Stimulated activated CD4-positive, alpha-beta T cell treated with anti-CD3 and anti-CD28 coated beads, Interleukin-12 subunit alpha, Interleukin-12 subunit beta, amount 100 ng/mL, for 48 hours (primary cell): ENCODE measurements around the gene SPEN.
"Not testable (repeated sequence)": the region's sequence is repeated elsewhere in the genome, so short reads cannot be mapped to it uniquely, and the experiment has no call there.

ENCODE experiments used
- DNase-seq, 3 donors: peaks; one replicate each; pipeline ENCODE4 v3.0.0-alpha.2; 2020; ENCODE audit warnings: low read depth in 2 of 3, low spot score in 1 of 3

Gene SPEN

DNA sequence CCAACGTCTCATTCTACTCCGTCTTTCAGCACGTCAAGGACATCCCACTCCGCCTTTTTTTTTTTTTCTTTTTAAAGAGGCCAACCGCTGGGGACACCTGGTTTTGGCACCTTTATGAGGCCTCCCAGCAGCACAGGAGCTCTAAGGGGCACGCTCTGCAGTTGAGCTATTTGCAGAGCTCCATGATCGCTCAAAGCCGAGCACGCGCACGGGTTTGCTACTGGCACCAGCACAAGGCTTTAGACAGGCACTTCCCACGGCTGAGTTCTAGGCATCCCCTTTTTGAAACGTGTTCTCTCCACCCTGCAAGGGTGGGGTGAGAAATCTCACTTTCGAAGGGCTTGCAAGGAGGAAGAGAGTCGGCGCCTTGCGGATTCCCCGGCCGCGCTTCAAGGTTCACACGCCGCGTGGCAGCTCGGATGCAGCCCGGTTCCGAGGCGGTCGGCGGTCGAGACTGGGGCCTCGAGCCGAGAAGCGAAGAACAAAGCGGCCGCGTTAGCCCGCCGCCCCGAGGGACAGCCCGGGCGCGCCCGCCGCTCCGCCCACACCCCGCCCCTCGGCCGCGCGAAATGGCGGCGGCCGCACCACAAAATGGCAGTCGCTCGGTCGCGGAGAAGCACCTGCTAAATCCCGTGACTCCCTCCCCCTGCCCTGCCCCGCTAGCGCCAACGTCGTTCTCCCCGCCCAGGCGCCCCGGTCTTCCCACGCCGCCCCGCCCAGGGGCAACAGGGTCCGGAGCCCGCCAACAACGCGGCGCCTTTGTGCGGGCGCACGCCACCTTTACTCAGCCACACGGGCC is 12.9 kb upstream of the SPEN start:
- peak; percentile 81 to 88 (median 86) for DNase-seq

DNA sequence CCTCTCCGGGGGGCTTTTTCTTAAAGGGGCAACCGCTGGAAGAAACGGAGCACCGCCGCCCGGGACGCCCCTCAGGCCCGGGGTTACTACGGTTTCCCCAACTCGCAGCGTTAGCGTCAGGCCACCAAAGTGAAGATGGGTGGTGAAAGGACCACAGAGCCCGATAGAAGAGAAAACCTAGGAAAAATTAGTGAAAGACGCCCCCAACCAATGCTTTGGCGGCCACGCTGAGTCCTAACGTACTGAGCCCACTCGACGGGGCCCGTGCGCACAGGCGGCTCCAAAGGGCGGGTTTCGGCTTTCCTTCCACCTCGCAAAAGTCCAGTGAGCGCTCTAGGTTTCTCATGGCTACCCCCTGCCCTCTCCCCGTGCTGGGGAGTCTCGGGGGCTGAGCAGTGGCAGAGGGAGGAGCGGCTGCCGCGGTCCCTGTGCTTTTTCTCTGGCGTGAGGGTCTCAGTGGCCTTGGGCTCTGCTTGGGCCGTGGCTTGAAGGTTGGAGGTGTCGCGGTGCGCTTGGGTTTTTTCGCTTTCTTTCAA is 12.2 kb upstream of the SPEN start:
- peak in 2 of 3 donors; percentile 23 to 25 for DNase-seq

DNA sequence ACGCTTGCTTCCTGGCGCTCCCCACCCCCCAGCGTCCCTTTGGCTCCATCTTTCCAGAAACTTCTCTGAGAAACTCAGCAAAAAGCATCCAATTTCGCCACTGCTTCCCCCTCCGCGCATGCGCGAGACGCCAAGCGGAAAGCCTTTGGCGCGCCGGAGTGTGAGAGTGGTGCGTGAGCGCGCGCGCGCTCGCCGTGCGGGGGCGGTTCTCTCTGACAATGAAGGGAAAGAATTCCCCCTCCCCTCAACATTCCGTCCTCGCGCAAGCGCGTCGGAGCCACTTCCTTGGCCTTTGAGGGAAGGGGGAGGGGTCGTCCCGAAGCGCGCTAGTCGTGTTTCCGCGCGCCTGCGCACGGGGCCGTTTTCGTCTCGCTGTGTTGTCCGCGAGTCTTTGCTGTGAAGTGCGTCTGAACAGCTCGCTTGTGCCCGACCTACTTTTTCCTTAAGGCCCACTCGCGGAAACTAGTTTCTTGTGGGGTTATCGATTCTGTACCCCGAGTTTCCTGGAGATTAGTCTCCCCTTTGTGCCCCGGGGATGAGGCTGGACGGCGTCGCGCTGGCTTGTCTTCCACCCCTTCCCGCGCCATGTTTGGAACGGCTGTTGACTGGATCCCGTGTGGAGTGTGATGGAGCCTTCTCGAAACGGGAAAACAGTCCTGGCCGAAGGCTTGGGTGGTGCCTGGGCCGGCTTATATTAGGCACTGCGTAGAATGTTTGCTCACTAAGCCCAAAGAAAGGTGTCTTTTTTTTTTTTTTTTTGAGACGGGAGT is 11.6 kb upstream of the SPEN start:
- DNase-seq: peak; percentile 98 to 100 (median 98)

DNA sequence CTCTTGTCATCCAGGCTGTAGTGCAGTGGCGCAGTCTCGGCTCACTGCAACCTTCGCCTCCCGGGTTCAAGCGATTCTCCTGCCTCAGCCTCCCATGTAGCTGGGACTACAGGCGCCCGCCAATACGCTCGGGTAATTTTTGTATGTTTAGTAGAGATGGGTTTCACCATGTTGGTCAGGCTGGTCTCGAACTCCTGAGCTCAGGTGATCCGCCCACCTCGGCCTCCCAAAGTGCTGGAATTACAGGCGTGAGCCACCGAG is 11.1 kb upstream of the SPEN start:
- not testable (repeated sequence) for DNase-seq

DNA sequence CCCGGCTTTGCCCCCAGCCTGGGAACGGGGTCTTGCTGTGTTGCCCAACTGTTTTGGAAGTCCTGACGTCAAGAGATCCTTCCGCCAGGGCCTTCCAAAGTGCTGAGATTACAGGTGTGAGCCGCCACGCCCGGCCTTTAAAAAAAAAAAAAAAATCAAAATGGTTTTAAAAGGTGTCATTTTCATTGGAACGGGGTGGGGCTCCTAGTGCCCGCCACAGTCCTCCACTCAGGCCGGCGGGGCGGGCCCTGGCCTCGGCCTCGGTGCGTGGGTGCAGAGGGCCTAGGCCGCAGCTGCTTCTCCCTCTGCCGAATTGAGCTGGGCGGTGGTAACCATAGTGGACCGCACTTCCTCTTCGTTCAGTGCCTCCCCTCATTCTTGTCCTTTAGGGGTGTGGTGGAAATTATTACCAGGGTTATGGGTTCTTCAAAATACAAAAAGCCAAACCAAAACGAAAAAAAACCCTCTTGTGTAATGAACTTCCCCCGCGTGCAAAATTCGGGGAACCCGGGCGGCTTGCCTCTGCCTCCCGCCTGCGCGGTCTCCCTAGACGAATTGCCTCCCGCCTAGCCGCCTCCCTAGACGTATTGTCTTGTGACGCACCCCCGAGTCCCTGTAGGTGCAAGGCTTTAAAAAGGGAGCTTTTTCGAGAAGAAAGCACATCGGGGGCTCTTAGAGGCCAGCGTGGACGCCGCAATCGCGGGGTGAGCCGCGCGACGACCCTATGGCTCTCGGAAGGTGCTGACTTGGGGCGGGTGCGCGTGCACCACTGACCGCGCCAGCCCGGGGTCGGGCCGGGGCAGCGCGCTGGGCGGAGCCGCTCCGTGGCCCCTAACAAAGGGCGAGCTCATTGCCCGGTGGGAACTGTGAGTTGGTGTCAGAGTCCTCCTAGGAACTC is 10.5 kb upstream of the SPEN start:
- DNase-seq: peak; percentile 26 to 41 (median 29)

DNA sequence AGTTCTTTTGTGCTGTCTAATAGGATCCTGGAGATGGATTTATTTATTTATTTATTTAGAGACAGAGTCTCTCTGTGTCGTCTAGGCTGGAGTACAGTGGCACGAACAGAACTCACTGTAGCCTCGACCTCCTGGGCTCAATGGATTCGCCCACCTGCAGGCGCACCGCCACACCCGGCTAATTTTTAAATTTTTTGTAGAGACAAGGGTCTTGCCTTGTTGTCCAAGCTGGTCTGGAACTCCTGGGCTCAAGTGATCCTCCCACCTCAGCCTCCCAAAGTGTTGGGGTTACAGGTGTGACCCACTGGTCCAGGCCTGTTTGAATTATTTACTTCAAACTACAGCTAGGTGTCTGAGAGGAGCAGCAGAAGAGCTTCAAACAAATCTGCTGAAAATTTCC is 9.6 kb upstream of the SPEN start:
- no peak for DNase-seq

DNA sequence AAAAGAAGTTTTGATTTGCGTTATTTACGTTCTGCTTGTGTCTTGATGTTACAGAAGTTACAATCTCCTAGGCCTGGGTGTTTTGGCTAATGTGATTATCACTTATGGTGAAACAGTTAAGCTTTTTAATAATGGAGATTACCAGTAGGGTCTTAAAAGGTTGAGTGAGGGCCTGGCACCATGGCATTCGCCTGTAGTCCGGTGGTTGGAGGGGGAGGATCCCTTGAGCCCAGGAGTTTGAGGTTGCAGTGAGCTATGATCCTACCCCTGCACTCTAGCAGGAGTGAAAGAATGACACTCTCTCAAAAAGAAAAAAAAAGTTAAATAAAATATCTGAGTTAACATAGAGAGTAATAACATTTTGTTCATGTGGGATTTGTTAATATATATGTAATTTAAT is 8.8 kb upstream of the SPEN start:
- no peak for DNase-seq

DNA sequence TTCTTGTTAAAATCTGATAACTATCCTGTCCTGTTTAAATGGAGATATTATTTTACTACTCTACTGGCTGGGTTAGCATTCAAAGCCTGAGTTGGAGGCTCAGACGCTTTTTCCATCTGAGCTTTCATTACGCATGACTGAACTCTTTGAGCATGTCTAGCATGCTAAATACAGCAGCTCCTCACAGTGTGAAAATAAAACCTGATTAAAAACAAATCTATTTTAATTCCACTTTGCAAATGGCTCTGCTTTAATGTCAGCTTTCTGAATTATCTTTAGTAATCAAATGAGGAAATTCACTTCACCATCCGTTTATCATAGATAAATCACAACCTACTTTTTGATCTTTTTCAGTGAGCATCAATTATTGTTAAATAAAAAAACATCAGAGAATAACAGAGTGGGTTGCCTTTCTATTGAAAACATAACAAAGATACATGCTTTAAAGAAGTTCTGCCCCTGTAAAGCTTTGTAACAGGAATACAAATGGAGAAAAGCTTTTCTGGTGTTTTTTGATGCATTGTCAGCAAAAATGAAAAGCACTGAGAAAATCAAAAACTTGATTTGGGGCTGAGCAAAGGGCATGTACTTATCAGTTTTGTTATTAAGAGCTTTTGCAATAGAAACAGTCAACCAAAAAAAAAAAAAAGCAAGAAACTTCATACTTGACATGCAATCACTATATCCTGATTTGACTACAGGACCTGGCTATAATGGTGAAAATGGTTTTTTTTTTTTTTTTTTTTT is 3.5 kb upstream of the SPEN start:
- DNase-seq: no peak

DNA sequence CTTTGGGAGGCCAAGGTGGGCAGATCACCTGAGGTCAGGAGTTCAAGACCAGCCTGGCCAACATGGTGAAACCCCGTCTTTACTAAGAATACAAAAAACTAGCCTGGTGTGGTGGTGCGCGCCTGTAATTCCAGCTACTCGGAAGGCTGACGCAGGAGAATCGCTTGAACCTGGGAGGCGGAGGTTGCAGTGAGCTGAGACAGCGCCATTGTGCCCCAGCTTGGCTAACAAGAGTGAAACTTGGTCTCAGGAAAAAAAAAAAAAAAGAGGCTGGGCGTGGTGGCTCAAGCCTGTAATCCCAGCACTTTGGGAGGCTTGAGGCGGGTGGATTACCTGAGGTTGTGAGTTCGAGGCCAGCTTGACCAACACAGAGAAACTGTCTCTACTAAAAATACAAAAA is 1.5 kb upstream of the SPEN start:
- DNase-seq: not testable (repeated sequence)

DNA sequence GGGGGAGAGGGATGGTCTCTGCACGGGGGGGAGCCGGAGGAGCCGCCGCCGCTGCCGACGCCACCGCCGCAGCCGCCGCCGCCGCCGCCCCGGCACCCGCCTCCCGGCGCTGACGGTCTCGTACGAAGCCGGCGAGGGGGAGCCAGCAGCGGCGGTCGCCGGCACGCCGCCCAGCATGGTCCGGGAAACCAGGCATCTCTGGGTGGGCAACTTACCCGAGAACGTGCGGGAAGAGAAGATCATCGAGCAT is 311 bp downstream of the SPEN start:
- DNase-seq: peak in 1 of 3 donors; percentile 22

DNA sequence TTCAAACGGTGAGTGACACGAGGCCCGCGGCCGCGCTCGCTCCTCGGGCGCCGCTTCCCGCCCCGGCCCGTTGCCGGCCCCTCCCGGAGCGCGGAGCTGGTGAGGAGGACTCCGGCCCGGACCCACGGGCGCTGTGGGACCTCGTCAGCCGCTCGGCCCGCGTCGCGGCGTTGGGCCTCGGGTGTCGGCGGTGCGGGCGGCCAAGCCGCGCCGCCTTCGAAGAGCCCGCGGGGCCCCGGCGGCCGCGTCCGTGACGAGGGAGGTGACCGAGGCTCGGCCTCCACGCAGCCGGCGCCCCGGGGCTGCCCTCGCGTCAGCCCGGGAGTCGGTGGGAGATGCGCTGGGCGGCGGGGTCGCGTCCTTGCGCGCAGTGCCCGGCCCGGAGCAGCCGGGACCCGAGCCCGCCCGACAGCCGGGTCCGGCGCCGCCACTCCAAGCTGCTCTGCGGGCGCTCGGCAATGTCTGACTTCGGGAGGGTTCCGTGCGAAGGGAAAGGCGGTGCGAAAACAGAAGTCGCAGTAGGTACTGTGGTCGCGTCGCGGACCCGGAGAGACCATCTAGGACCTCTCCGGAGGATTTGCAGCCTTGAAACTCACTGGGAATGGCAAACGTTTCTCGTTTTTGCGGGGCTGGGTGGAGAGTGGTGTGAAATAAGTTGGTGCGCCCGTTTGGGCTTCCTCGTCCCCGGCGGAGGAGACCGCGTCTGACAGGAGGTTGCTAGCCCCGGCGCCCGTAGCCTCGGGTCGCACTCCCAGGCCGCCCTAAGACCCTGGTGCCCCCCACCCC is 829 bp downstream of the SPEN start:
- DNase-seq: peak; percentile 13 to 46 (median 18)

DNA sequence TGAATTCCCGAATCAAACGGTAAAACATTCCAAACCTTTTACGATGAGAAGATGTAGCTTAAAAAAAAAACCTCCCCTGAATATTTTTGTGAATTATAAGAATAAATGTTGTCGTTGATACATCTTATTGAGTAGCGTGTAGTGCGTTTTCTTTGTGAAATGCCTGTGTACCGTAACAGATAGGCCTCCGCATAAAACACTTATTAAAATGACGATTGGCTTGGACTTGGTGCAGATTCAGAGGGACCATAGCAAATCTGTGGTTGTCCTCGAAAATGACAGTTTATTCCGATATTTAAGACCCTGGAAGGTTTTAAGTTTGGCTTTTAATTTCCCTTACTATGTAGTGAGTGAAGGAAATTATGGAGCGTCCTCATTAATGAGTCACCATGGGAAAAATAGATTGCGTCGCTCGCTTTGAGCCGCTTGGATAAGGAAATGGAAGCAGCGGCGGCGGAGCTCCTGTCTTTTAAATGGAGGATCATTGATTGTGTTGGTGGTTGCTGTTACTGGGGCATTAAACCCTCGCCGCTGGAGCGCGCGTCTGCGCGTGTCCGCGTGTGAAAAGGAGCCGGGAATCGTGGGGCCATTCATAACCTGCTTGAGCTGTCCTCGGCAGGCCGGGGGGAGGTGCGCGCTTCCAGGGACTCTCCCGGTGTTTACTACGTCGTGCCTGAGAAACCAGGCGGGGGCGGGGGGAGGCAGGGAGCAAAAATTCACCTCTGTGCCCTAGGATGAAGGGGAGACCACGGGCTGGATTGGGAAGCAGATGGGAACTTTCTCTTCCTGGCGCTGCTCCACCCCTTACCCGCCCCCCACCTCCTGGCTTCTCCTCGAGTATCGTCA is 1.6 kb downstream of the SPEN start:
- peak; percentile 52 to 67 (median 65) for DNase-seq

DNA sequence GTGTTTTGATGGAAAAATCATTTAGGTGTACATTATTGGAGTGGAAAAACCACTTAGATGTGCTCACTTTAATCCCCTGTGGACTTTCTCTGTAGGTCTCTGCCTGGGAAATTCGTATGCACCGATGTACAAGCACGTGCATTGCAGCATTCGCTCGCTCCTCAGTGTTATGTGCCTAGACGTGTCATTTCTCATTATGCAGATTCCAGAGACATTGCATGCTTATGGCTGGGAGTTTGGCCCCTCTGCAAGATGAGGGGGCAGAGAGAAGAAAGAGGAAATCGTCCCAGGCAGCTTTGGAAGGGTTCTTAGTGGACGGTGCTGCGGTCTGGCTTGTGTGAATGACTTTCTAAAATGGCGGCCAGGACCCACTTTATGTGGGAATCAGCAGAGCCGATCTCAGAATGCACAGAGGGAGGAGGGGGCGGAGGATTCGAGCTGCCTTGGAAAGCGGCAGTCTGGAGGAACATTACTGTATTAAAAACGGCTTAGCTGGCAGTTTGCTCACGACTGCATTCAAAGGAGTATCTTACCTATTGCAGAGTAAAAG is 2.3 kb downstream of the SPEN start:
- peak; percentile 8 to 27 (median 22) for DNase-seq

DNA sequence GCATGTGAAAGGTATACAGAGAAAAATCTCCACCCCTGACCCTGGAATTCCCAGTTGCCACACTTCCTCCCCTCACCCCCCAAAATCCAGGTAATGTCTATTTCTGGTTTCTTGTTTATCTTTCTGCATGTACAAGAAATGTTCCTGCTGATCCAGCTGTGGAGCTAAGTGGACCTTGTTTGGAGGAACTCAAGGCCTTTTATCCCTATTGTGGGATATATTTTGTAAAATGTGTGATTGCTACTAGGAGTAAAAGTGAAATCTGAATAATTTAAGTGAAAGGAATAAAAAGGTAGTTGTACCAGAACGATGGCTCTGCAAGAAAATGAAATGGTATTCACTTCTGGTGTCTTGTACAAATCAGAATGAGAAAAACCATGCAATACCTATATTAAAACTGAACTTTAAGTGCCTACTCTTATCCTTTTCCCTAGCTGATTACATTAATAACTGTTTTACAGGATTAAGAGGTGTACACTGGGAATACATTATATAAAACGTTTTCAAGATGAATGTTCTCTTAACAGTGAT is 3.0 kb downstream of the SPEN start:
- no peak for DNase-seq

DNA sequence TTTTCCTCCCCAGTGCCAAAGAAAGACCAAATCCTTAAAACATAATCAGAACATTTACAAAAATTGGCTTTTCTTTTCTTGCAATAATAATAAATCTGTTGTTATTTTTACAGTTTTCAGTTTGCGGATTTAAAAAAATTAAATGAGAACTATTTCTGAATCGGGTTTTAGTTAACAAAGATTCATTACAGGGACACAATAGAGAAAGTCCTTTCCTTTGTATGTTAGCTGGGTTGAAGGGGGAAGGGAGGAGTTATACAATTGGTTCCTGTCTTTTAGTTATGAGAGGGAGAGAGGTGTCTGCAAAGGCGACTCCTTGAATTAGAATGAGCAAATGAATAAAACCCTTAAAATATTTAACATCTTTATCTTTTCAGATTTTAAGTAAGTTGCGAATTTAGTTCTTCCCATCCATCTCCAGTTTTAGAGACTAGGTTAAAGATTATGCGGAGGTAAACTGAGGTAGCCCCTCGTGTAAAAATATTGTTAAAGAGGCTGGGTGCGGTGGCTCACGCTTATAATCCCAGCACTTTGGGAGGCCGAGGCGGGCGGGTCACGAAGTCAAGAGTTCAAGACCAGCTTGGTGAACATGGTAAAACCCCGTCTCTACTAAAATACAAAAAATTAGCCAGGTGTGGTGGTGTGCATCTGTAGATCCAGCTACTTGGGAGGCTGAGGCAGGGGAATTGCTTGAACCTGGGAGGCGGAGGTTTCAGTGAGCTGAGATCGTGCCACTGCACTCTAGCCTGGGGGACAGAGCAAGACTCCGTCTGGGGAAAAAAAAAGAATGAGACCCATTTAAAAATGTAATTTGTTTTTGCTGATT is 3.9 kb downstream of the SPEN start:
- no peak for DNase-seq

DNA sequence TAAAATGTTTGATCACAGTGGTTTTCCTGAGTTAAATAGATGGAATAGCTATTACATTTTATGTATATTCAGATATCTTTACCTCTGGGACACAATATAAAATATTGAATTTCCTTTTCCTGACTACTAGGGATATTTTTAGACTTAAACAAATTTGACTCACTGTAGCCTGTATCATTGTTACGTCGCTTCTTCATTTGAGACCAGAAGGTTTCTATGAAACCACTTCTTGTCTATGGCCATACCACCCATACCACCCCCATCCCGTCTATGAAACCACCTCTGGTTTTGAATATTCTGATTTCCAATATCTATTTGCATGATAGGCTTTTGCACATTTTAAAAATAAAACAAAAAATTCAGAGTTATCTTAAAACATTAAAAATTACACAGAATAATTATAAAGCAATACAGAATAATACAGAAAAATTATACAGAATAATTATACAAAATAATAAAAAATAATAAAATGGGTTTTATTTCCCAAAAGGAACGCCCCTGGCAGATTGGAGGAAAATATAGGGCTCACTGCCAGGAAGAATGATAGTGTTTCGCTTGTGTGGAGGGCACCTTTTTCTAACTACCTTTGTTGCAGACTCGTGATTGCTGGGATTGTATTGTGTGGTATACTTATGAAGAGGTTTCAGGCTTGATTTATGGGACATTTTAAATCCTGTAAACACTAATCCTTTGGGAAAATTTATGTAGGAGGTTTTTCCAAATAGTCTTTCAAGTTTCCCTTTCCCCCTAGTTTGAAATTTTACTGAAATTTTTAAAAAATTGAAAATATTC is 4.7 kb downstream of the SPEN start:
- no peak for DNase-seq

DNA sequence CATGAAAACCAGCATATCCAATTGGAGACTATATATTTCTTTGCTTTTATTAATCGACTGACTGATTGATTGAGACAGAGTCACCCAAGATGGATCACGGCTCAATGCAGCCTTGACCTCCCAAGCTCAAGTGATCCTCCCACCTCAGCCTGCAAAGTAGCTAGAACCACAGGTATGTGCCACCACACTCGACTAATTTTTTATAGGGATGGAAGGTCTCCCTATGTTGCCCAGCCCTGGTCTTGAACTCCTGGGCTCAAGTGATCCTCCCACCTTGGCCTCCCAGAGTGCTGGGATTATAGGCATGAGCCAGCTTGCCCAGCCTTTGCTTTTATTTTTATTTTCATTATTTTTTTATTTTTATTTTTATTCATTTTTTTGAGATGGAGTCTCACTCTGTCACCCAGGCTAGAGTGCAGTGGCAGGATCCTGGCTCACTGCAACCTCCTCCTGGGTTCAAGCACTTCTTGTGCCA is 5.4 kb downstream of the SPEN start:
- no peak for DNase-seq
